IMR-90 (cell line): ENCODE data around the gene STXBP2. TPM values are rescaled to one million over a fixed set of nuclear protein-coding genes. Genes with fewer than 3 reads are reported as not detected.

Source experiments
- ATAC-seq: fragments of 200-7000 bp; cut with Tn5 transposase; 2 replicates; pipeline ENCODE4 v1.9.1; 2020; ENCODE audit warnings: low read depth, mild to moderate bottlenecking, moderate library complexity
- BruUV-seq: library from RNA; stranded (reverse); fragments of 400-500 nt; replicated peaks from 2 replicates; lab custom pipeline; 2021; lab: Mats Ljungman, UMichigan
- CTCF ChIA-PET: fragments of 300-600 bp; formaldehyde crosslinking; extraction: SDS; loops from one replicate; lab custom pipeline; 2021; ENCODE audit warnings: antibody characterized with exemption; lab: Yijun Ruan, JAX
- POLR2A ChIA-PET: fragments of 300-600 bp; sonication (Branson Sonifier 250); formaldehyde crosslinking; loops from one replicate; lab custom pipeline; 2022; ENCODE audit warnings: antibody characterized with exemption; ENCODE audit not compliant: unreplicated experiment; lab: Charles Lee
- DNase-seq: peaks from one replicate; pipeline ENCODE4 v3.0.0; 2013
- H2AFZ ChIP-seq: replicated peaks from 2 replicates; pipeline ENCODE3; 2013; ENCODE audit warnings: low read length, mild to moderate bottlenecking; ENCODE audit not compliant: poor library complexity
- H2AK5ac ChIP-seq: 2 replicates; pipeline ENCODE4 v1.6.1; 2013; ENCODE audit warnings: low read depth, low read length, inconsistent platforms
- H2AK9ac ChIP-seq: replicated peaks from 2 replicates; pipeline ENCODE3; 2013; ENCODE audit warnings: mild to moderate bottlenecking, low read depth, low read length, moderate library complexity; ENCODE audit not compliant: poor library complexity
- H2BK120ac ChIP-seq: 2 replicates; pipeline ENCODE4 v1.6.1; 2013; ENCODE audit warnings: low read depth, low read length, inconsistent platforms
- H2BK15ac ChIP-seq: 3 replicates; pipeline ENCODE4 v1.6.1; 2013; ENCODE audit warnings: low read depth, low read length, inconsistent platforms
- H2BK20ac ChIP-seq: 2 replicates; pipeline ENCODE4 v1.6.1; 2013; ENCODE audit warnings: low read depth, mild to moderate bottlenecking, inconsistent platforms, low read length, moderate library complexity
- H2BK5ac ChIP-seq: 2 replicates; pipeline ENCODE4 v1.6.1; 2013; ENCODE audit warnings: mild to moderate bottlenecking, low read depth, low read length, inconsistent platforms; ENCODE audit not compliant: poor library complexity, severe bottlenecking
- H3K14ac ChIP-seq: replicated peaks from 2 replicates; pipeline ENCODE4 v1.6.1; 2013; ENCODE audit warnings: low read depth, low read length, inconsistent platforms
- H3K18ac ChIP-seq: 2 replicates; pipeline ENCODE4 v1.6.1; 2013; ENCODE audit warnings: low read depth, low read length, control low read depth
- H3K23ac ChIP-seq: 2 replicates; pipeline ENCODE4 v1.6.1; 2013; ENCODE audit warnings: low read depth, low read length, inconsistent platforms
- H3K27ac ChIP-seq: 2 replicates; pipeline ENCODE4 v1.5.1; 2013; ENCODE audit warnings: mild to moderate bottlenecking, control low read depth, low read length; ENCODE audit not compliant: insufficient read depth
- H3K27me3 ChIP-seq: 2 replicates; pipeline ENCODE4 v1.6.1; 2013; ENCODE audit warnings: low read length; ENCODE audit not compliant: control insufficient read depth, insufficient read depth
- H3K36me3 ChIP-seq: 2 replicates; pipeline ENCODE4 v1.6.1; 2013; ENCODE audit warnings: low read length, mixed read lengths; ENCODE audit not compliant: control insufficient read depth, insufficient read depth
- H3K4ac ChIP-seq: 2 replicates; pipeline ENCODE4 v1.6.1; 2013; ENCODE audit warnings: low read depth, low read length, inconsistent platforms
- H3K4me1 ChIP-seq: 2 replicates; pipeline ENCODE4 v1.6.1; 2013; ENCODE audit warnings: low read length, mixed read lengths; ENCODE audit not compliant: control insufficient read depth, insufficient read depth
- H3K4me2 ChIP-seq: 2 replicates; pipeline ENCODE4 v1.6.1; 2013; ENCODE audit warnings: low read depth, mild to moderate bottlenecking, control low read depth, low read length, moderate library complexity
- H3K4me3 ChIP-seq: 2 replicates; pipeline ENCODE4 v1.5.1; 2013; ENCODE audit warnings: low read depth, mild to moderate bottlenecking, control low read depth, low read length, moderate library complexity; ENCODE audit not compliant: insufficient read depth
- H3K56ac ChIP-seq: 2 replicates; pipeline ENCODE4 v1.6.1; 2013; ENCODE audit warnings: low read length, inconsistent platforms; ENCODE audit not compliant: insufficient read depth; ENCODE audit errors: extremely low read depth
- H3K79me1 ChIP-seq, 2 experiments: 2 replicates each; pipeline ENCODE4 v1.6.1; 2013; ENCODE audit warnings: low read length in 2 of 2, inconsistent platforms in 1 of 2, low read depth in 1 of 2
- H3K9ac ChIP-seq: 2 replicates; pipeline ENCODE4 v1.6.1; 2013; ENCODE audit warnings: low read depth, low read length, control low read depth
- H3K9me1 ChIP-seq: 2 replicates; pipeline ENCODE4 v1.6.1; 2013; ENCODE audit warnings: low read length, inconsistent platforms; ENCODE audit not compliant: insufficient read depth
- H3K9me3 ChIP-seq: 2 replicates; pipeline ENCODE4 v1.6.1; 2013; ENCODE audit warnings: low read length; ENCODE audit not compliant: control insufficient read depth, insufficient read depth
- H4K20me1 ChIP-seq: 2 replicates; pipeline ENCODE4 v1.6.1; 2013; ENCODE audit warnings: low read length, inconsistent platforms; ENCODE audit not compliant: insufficient read depth
- H4K5ac ChIP-seq: 2 replicates; pipeline ENCODE4 v1.6.1; 2013; ENCODE audit warnings: mild to moderate bottlenecking, low read depth, low read length, control low read depth
- H4K8ac ChIP-seq, 2 experiments: 2 replicates each; pipeline ENCODE4 v1.6.1; 2013; ENCODE audit warnings: low read depth in 2 of 2, low read length in 2 of 2, control low read depth in 1 of 2, inconsistent platforms in 1 of 2
- H4K91ac ChIP-seq: 2 replicates; pipeline ENCODE4 v1.6.1; 2013; ENCODE audit warnings: low read depth, low read length, inconsistent platforms; ENCODE audit not compliant: insufficient read depth
- MAZ ChIP-seq: IDR thresholded peaks from 2 replicates; pipeline ENCODE4 v1.6.1; 2012; ENCODE audit warnings: low read depth, mild to moderate bottlenecking, low read length, improper control_type of control experiment, moderate library complexity, borderline replicate concordance
- WGBS, 2 experiments: methylation state at CpG; one replicate each; pipeline versions ENCODE4 v1.1.5 to v1.1.7; 2013; ENCODE audit warnings: missing lambda C conversion rate in 2 of 2; ENCODE audit not compliant: insufficient read length in 1 of 2; ENCODE audit errors: extremely low coverage in 2 of 2; 5-methylcytosine and 5-hydroxymethylcytosine counted together
- dilution Hi-C: fragments of 300-500 bp; cut with HindIII; formaldehyde crosslinking; loops from one replicate; pipeline ENCODE4 v1.14.3; 2018; ENCODE audit warnings: low sequenced_read_pairs; ENCODE audit not compliant: unreplicated experiment
- in situ Hi-C: fragments of 300-500 bp; cut with MboI; formaldehyde crosslinking; loops from 3 replicates; pipeline ENCODE4 v1.14.3; 2019; ENCODE audit warnings: low sequenced_read_pairs, inconsistent platforms, mixed read lengths
- intact Hi-C: fragments of 100-400 bp; cut with micrococcal nuclease; formaldehyde crosslinking; loops from 2 replicates; pipeline ENCODE4 v1.10.0; 2022
- polyA plus RNA-seq, 3 experiments: library from polyadenylated mRNA; depleted of rRNA; stranded (reverse); fragments of >200 nt; gene quantifications; 2 replicates each; pipeline ENCODE4 v1.2.3, GENCODE V29; 2012; ENCODE audit warnings: low replicate concordance in 1 of 3
- total RNA-seq: library from RNA; depleted of rRNA; stranded (reverse); fragments of >200 nt; gene quantifications from 2 replicates; pipeline ENCODE4 v1.2.3, GENCODE V29; 2012
- TF ChIP-seq, protein P1 (sequence below): fragments of 150-350 bp; IDR thresholded peaks from 2 replicates; pipeline ENCODE4 v1.6.1; 2017; ENCODE audit warnings: mild to moderate bottlenecking, antibody characterized with exemption, low read length, low read depth

The STXBP2 gene
- total and polyA plus RNA-seq, 2 of the 4 experiments (the other 2 are of a cell fraction), result 3.9 to 12.6 TPM

GRCh38 chr19:7654401-7654800, 17.5 kb downstream of the STXBP2 start:
- no peak overlapping the region for H3K18ac ChIP-seq
- no peaks in the 10 kb centered on the region for H3K36me3 ChIP-seq
- BruUV-seq, result no TSS peak
- H3K27me3 ChIP-seq, result peaks cover 9% of the 10 kb centered on the region; the same call in 1 of the 2 replicates
- no peaks in the 10 kb centered on the region for H3K79me1 ChIP-seq
- H4K8ac ChIP-seq, result no peak overlapping the region
- intact Hi-C loops, result no loop called here
- no peaks in the 10 kb centered on the region for H3K9me1 ChIP-seq
- H3K4me2 ChIP-seq, result no peak overlapping the region
- H4K20me1 ChIP-seq, result no peaks in the 10 kb centered on the region
- TF ChIP-seq MAZ, result no peak
- TF ChIP-seq, protein P1, sequence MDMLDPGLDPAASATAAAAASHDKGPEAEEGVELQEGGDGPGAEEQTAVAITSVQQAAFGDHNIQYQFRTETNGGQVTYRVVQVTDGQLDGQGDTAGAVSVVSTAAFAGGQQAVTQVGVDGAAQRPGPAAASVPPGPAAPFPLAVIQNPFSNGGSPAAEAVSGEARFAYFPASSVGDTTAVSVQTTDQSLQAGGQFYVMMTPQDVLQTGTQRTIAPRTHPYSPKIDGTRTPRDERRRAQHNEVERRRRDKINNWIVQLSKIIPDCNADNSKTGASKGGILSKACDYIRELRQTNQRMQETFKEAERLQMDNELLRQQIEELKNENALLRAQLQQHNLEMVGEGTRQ, result peak; percentile 60; the same call in 1 of the 2 replicates
- no peak overlapping the region for H2BK120ac ChIP-seq
- H2AFZ ChIP-seq, result no peak overlapping the region
- no peak overlapping the region for H3K27ac ChIP-seq
- no peak overlapping the region for H3K9ac ChIP-seq
- no peak overlapping the region for H2BK15ac ChIP-seq
- H2AK9ac ChIP-seq, result no peak overlapping the region
- in situ Hi-C loops, result no loop called here
- no peak overlapping the region for H3K14ac ChIP-seq
- no peak overlapping the region for H4K5ac ChIP-seq
- no peak overlapping the region for H3K4me3 ChIP-seq
- ChIA-PET POLR2A (no interaction called here), CTCF (interaction anchor here (0.9 kb wide), 1 partner anchor 26 kb away, joined by 4 read pairs; the partner anchor contains the start of gene TRAPPC5)
- H3K56ac ChIP-seq, result no peak overlapping the region
- ATAC-seq (no peak), DNase-seq (peak; percentile 5)
- H2BK20ac ChIP-seq, result no peak overlapping the region
- no CpG with 5 or more reads among the region's 8 CpGs for WGBS, 2 experiments
- no peaks in the 10 kb centered on the region for H3K9me3 ChIP-seq
- H3K4me1 ChIP-seq, result no peaks in the 10 kb centered on the region
- no peak overlapping the region for H2BK5ac ChIP-seq
- H3K4ac ChIP-seq, result no peak overlapping the region
- H4K91ac ChIP-seq, result no peak overlapping the region
- dilution Hi-C loops, result no loop called here
- no peak overlapping the region for H2AK5ac ChIP-seq
- H3K23ac ChIP-seq, result no peak overlapping the region
